Calu3 (cell line): ENCODE measurements around the gene SETD5. TPM values are rescaled to one million over a fixed set of nuclear protein-coding genes. Genes with fewer than 3 reads are reported as not detected.
"Not testable (repeated sequence)": the region's sequence is repeated elsewhere in the genome, so short reads cannot be mapped to it uniquely, and the experiment has no call there.

Experiments
- BruUV-seq: library from RNA; stranded (reverse); fragments of 400-500 nt; replicated peaks from 2 replicates; lab custom pipeline; 2021; lab: Mats Ljungman, UMichigan
- CTCF ChIA-PET: fragments of 300-600 bp; sonication (Branson Sonifier 250); formaldehyde crosslinking; loops from one replicate; lab custom pipeline; 2022; ENCODE audit warnings: antibody characterized with exemption; lab: Charles Lee
- DNase-seq: peaks from one replicate; pipeline ENCODE4 v3.0.0; 2022
- H3K27ac Mint-ChIP-seq: one replicate; pipeline ENCODE4 v1.8.0; 2022; ENCODE audit warnings: mixed read lengths; ENCODE audit not compliant: unreplicated experiment
- H3K27me3 Mint-ChIP-seq: one replicate; pipeline ENCODE4 v1.8.0; 2022; ENCODE audit warnings: mixed read lengths; ENCODE audit not compliant: unreplicated experiment
- H3K36me3 Mint-ChIP-seq: one replicate; pipeline ENCODE4 v1.8.0; 2022; ENCODE audit warnings: mild to moderate bottlenecking, moderate library complexity, mixed read lengths; ENCODE audit not compliant: insufficient read depth, unreplicated experiment
- H3K4me1 Mint-ChIP-seq: one replicate; pipeline ENCODE4 v1.8.0; 2022; ENCODE audit warnings: mild to moderate bottlenecking, low read depth, mixed read lengths; ENCODE audit not compliant: unreplicated experiment
- H3K4me3 Mint-ChIP-seq: one replicate; pipeline ENCODE4 v1.8.0; 2022; ENCODE audit warnings: mild to moderate bottlenecking, low read depth, moderate library complexity, mixed read lengths; ENCODE audit not compliant: unreplicated experiment
- H3K9me3 Mint-ChIP-seq: one replicate; pipeline ENCODE4 v1.8.0; 2022; ENCODE audit warnings: low read depth, mixed read lengths; ENCODE audit not compliant: unreplicated experiment
- intact Hi-C: fragments of 100-400 bp; cut with micrococcal nuclease; formaldehyde crosslinking; loops from one replicate; pipeline ENCODE4 v1.10.0; 2022; ENCODE audit not compliant: unreplicated experiment
- total RNA-seq: library from RNA; stranded (reverse); gene quantifications from 2 replicates; pipeline ENCODE4 v1.2.3, GENCODE V29; 2022
- TF ChIP-seq, protein P1 (sequence below): fragments of 200-600 bp; IDR thresholded peaks from one replicate; pipeline ENCODE4 v1.8.0; 2022; ENCODE audit warnings: antibody characterized with exemption; ENCODE audit not compliant: unreplicated experiment

Gene SETD5
- total RNA-seq, 1 experiment from 2014 or later, result 158 TPM

DNA sequence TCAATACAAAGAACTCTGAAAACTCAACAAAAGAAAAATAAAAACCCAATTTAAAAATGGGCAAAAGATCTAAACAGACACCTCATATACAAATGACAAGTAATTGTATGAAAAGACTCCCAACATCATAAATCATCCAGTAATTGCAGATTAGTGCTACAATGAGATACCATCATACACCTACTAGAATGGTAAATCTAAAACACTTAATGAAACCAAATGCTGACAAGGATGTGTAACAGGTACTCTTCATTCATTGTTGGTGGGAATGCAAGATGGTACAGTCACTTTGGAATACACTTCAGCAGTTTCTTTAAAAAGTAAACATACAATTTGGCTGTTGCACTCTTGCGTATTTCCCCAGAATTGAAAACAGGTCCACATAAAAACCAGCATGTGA, 87.8 kb downstream of the SETD5 start:
- no peak overlapping the region for H3K27ac Mint-ChIP-seq
- H3K4me1 Mint-ChIP-seq, result no peaks in the 10 kb centered on the region
- peaks cover 3% of the 10 kb centered on the region for H3K9me3 Mint-ChIP-seq
- CTCF ChIA-PET, result no interaction called here
- intact Hi-C loops, result no loop called here
- BruUV-seq, result no TSS peak
- TF ChIP-seq, protein P1, sequence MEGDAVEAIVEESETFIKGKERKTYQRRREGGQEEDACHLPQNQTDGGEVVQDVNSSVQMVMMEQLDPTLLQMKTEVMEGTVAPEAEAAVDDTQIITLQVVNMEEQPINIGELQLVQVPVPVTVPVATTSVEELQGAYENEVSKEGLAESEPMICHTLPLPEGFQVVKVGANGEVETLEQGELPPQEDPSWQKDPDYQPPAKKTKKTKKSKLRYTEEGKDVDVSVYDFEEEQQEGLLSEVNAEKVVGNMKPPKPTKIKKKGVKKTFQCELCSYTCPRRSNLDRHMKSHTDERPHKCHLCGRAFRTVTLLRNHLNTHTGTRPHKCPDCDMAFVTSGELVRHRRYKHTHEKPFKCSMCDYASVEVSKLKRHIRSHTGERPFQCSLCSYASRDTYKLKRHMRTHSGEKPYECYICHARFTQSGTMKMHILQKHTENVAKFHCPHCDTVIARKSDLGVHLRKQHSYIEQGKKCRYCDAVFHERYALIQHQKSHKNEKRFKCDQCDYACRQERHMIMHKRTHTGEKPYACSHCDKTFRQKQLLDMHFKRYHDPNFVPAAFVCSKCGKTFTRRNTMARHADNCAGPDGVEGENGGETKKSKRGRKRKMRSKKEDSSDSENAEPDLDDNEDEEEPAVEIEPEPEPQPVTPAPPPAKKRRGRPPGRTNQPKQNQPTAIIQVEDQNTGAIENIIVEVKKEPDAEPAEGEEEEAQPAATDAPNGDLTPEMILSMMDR, result no peak
- peaks cover 25% of the 10 kb centered on the region for H3K36me3 Mint-ChIP-seq
- no peaks in the 10 kb centered on the region for H3K27me3 Mint-ChIP-seq
- no peak overlapping the region for H3K4me3 Mint-ChIP-seq
- no peak for DNase-seq

DNA sequence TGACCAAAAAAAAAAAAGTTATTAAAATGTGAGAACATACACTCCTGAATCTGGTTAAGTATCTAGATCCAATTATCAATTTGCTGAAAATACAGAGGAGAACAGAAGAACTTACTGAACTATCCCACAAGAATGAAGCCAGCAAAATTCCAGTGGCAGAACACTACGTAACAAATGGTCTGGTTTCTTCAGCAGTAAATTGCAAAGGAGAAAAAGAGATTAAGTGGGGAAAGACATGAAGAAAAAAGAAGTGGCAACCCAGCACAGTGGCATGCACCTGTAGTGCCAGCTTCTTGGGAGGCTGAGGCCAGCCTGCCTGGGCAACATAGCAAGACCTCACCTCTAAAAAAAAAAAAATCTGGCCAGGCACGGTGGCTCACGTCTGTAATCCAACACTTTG, 94.1 kb downstream of the SETD5 start:
- TF ChIP-seq, protein P1, result no peak
- no peak overlapping the region for H3K27ac Mint-ChIP-seq
- no peaks in the 10 kb centered on the region for H3K27me3 Mint-ChIP-seq
- H3K4me1 Mint-ChIP-seq, result no peaks in the 10 kb centered on the region
- peaks cover 13% of the 10 kb centered on the region for H3K36me3 Mint-ChIP-seq
- intact Hi-C loops, result no loop called here
- H3K9me3 Mint-ChIP-seq, result peaks cover 3% of the 10 kb centered on the region
- BruUV-seq, result no TSS peak
- no peak overlapping the region for H3K4me3 Mint-ChIP-seq
- no peak for DNase-seq
- CTCF ChIA-PET, result interaction anchor here (0.6 kb wide), 1 partner anchor 75 kb away, joined by 6 read pairs; no protein-coding TSS in a partner anchor

- CTCF ChIA-PET, DNase-seq, H3K4me3 Mint-ChIP-seq, H3K4me1 Mint-ChIP-seq, H3K27ac Mint-ChIP-seq, H3K9me3 Mint-ChIP-seq, BruUV-seq, H3K27me3 Mint-ChIP-seq, intact Hi-C loops: not testable (repeated sequence)
- peaks cover 12% of the 10 kb centered on the region for H3K36me3 Mint-ChIP-seq
Measured at GRCh38 chr3:9494036-9494435, 96.6 kb downstream of the SETD5 start.

GRCh38 chr3:9496893-9497292, 99.5 kb downstream of the SETD5 start:
- Mint-ChIP-seq H3K27ac (no peak overlapping the region), H3K4me3 (no peak overlapping the region), H3K9me3 (no peaks in the 10 kb centered on the region), H3K4me1 (peaks cover 15% of the 10 kb centered on the region), H3K36me3 (peaks cover 25% of the 10 kb centered on the region), H3K27me3 (no peaks in the 10 kb centered on the region)
- DNase-seq, result no peak
- CTCF ChIA-PET, result no interaction called here
- no TSS peak for BruUV-seq
- TF ChIP-seq, protein P1, result no peak
- intact Hi-C loops, result no loop called here

DNA sequence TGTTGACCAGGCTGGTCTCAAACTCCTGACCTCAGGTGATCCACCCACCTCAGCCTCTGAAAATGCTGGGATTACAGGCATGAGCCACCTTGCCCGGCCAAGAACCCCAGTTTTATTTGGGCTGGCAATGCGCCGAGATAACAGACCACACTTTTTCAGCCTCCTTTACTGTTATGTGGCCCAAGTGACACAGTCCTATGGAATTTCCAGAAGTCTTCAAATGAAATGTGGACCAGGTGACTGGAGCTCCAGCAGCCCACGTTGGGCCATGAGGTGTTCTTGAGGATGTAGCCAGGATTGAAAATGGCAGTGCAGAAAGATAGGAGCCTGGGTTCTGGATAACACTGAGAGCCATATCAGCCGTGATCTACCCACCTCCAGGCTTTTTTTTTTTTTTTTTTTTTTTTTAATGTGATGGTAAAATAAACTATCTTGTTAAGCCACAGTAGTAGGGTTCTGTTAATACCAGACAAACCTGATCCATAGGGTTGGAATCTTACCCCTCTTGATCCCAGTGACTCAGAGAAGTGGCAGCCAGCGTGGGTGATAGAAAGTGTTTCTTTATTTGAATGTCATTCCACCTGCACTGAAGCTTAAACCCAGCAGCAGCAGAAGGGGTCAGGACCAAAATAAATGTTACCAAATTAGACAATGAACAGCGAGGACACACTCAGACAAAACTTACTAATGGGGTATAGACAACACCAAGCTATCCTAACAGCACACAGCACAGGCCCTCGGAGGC, 100.6 kb downstream of the SETD5 start:
- no peak overlapping the region for H3K4me3 Mint-ChIP-seq
- peak; percentile 18 for DNase-seq
- no TSS peak for BruUV-seq
- H3K27ac Mint-ChIP-seq, result no peak overlapping the region
- TF ChIP-seq, protein P1, result no peak
- H3K36me3 Mint-ChIP-seq, result peaks cover 25% of the 10 kb centered on the region
- CTCF ChIA-PET, result interaction anchor here (1.1 kb wide), 1 partner anchor 151 kb away, joined by 4 read pairs; the partner anchor contains the start of gene MTMR14
- H3K9me3 Mint-ChIP-seq, result no peaks in the 10 kb centered on the region
- peaks cover 15% of the 10 kb centered on the region for H3K4me1 Mint-ChIP-seq
- intact Hi-C loops, result no loop called here
- no peaks in the 10 kb centered on the region for H3K27me3 Mint-ChIP-seq
